Activated CD4-positive, alpha-beta T cell treated with anti-CD3 and anti-CD28 coated beads for 4 hours (primary cell): ENCODE data around the gene MRPS6.

ENCODE experiments used
- DNase-seq, 2 donors: peaks; one replicate each; pipeline ENCODE4 v3.0.0-alpha.2; 2020

Gene MRPS6

GRCh38 chr21:34135330-34135729 is 62.0 kb downstream of the MRPS6 start:
- DNase-seq: no peak

GRCh38 chr21:34141373-34141772 is 68.0 kb downstream of the MRPS6 start:
- DNase-seq: no peak

- no peak for DNase-seq
These were observed 70.4 kb downstream of the MRPS6 start for GRCh38 chr21:34143685-34144182.

- DNase-seq: no peak
These were observed 70.8 kb downstream of the MRPS6 start for GRCh38 chr21:34144224-34144623.

- no peak for DNase-seq
These were observed 74.5 kb downstream of the MRPS6 start for GRCh38 chr21:34147792-34148418.

GRCh38 chr21:34148419-34148804 is 75.0 kb downstream of the MRPS6 start:
- DNase-seq: no peak

- no peak for DNase-seq
These were observed 75.6 kb downstream of the MRPS6 start for GRCh38 chr21:34148826-34149558.

GRCh38 chr21:34152500-34152899 is 79.1 kb downstream of the MRPS6 start:
- no peak for DNase-seq

GRCh38 chr21:34154878-34155277 is 81.5 kb downstream of the MRPS6 start:
- no peak for DNase-seq

- DNase-seq: no peak
These were observed 83.6 kb downstream of the MRPS6 start for GRCh38 chr21:34156957-34157356.

GRCh38 chr21:34157521-34157920 is 84.1 kb downstream of the MRPS6 start:
- DNase-seq: no peak

GRCh38 chr21:34158866-34159835 is 85.8 kb downstream of the MRPS6 start:
- no peak for DNase-seq

GRCh38 chr21:34166468-34166867 is 93.1 kb downstream of the MRPS6 start:
- no peak for DNase-seq

GRCh38 chr21:34170886-34171285 is 97.5 kb downstream of the MRPS6 start:
- DNase-seq: no peak

GRCh38 chr21:34174470-34174869 is 101.1 kb downstream of the MRPS6 start:
- DNase-seq: no peak

- DNase-seq: no peak
These were observed 103.1 kb downstream of the MRPS6 start for GRCh38 chr21:34176448-34176847.

GRCh38 chr21:34177919-34178567 is 104.7 kb downstream of the MRPS6 start:
- DNase-seq: no peak

GRCh38 chr21:34179204-34179935 is 106.0 kb downstream of the MRPS6 start:
- no peak for DNase-seq

GRCh38 chr21:34180407-34180806 is 107.0 kb downstream of the MRPS6 start:
- no peak for DNase-seq

- DNase-seq: no peak
These were observed 107.5 kb downstream of the MRPS6 start for GRCh38 chr21:34180826-34181359.

- no peak for DNase-seq
These were observed 108.2 kb downstream of the MRPS6 start for GRCh38 chr21:34181431-34182039.
